Psoas muscle (tissue), 8 donors: Measurements from ENCODE around the gene STK10. TPM values are rescaled to one million over a fixed set of nuclear protein-coding genes. Genes with fewer than 3 reads are reported as not detected.

Experiments
- ATAC-seq, 4 donors: fragments of 200-7000 bp; cut with Tn5 transposase; one replicate each; pipeline ENCODE4 v1.9.1; 2020; ENCODE audit warnings: moderate library complexity in 3 of 4, mild to moderate bottlenecking in 2 of 4
- DNase-seq, 2 donors: peaks; one replicate each; pipeline ENCODE4 v3.0.0-alpha.2; 2020
- H3K27ac ChIP-seq: fragments of 200-600 bp; one replicate; pipeline ENCODE4 v1.8.0; 2022
- H3K27me3 ChIP-seq, 3 donors: fragments of 200-600 bp in 1 of 3; one replicate each; pipeline versions ENCODE4 v1.6.1 to v1.8.0; 2013 to 2022; ENCODE audit warnings: low read length in 2 of 3, mild to moderate bottlenecking in 2 of 3, moderate library complexity in 1 of 3; ENCODE audit not compliant: insufficient read depth in 3 of 3
- H3K36me3 ChIP-seq, 2 donors: fragments of 200-600 bp in 1 of 2; one replicate each; pipeline versions ENCODE4 v1.6.1 to v1.8.0; 2013 to 2022; ENCODE audit warnings: low read depth in 1 of 2, mild to moderate bottlenecking in 1 of 2, moderate library complexity in 1 of 2; ENCODE audit not compliant: insufficient read depth in 1 of 2
- H3K4me1 ChIP-seq: fragments of 200-600 bp; one replicate; pipeline ENCODE4 v1.8.0; 2022
- H3K4me3 ChIP-seq: fragments of 200-600 bp; one replicate; pipeline ENCODE4 v1.8.0; 2022; ENCODE audit warnings: mild to moderate bottlenecking
- H3K9me3 ChIP-seq: fragments of 200-600 bp; one replicate; pipeline ENCODE4 v1.8.0; 2022
- WGBS, 3 donors: extraction: QIAGEN DNeasy Blood & Tissue Kit; methylation state at CpG; one replicate each; pipeline versions ENCODE4 v1.1.6 to v1.1.7; 2013; 5-methylcytosine and 5-hydroxymethylcytosine counted together
- intact Hi-C, 2 donors: fragments of 100-400 bp; cut with DNase I; formaldehyde crosslinking; loops; one replicate each; pipeline versions ENCODE4 v1.11.0 to v1.14.2; 2022
- polyA plus RNA-seq, 3 donors: library from polyadenylated mRNA; stranded (reverse); fragments of 200-250 nt; gene quantifications; one replicate each; pipeline ENCODE4 v1.2.3, GENCODE V29; 2013
- total RNA-seq, 4 donors: library from RNA; stranded (reverse); fragmentation: NEBNext Ultra II Directional in 2 of 4; extraction: Animal tissue kit (Norgen Biotek cat#: 25700) in 2 of 4; gene quantifications; one replicate each; pipeline versions ENCODE4 v1.2.1 to v1.2.4, GENCODE V29; 2021 to 2023
- TF ChIP-seq, protein P1 (sequence below): fragments of 200-600 bp; IDR thresholded peaks from one replicate; pipeline ENCODE4 v1.8.0; 2022; ENCODE audit warnings: antibody characterized with exemption
- donor health status: healthy with polysubstance abuse.
- donor health status: DM: no; HTN: no; CAD: no; lungs with moderate emphysema.
- donor health status: Bipolar disorder and iron deficiency.
- donor health status: healthy.
- donor health status: DM: yes; HTN: yes; CAD: no.
- donor health status: DM: no; HTN: no; CAD: no.
- donor health status: DM: no; HTN: no; CAD: no.
- donor health status: DM: yes; HTN: yes; CAD: no.

The STK10 gene
- total and polyA plus RNA-seq, 7 donors, result 1.9 to 8.6 (median 6.2) TPM

DNA sequence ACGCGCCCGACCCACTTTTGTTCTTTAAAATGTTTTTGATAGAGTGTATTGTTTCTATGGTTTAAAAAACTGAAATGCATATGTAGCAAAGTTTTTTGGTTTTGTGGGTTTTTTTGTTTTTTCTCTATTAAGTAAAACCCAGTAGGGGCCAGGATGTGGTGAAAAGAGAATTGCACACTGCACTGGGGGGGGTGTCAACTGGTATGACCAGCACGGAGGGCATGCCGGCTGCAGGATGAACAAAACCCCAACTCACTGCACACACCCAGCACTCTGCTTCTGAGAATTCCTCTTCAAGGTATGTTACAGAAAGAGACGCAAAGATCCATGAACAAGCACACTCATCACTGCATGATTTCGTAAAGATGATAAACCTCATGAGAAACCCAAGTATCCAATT, 75.0 kb downstream of the STK10 start:
- intact Hi-C loops, result no loop called here
- H3K9me3 ChIP-seq, result no peaks in the 10 kb centered on the region
- WGBS, 3 donors, result 90 to 93% (median 90%) methylated on average over 7 of the region's 7 CpGs

GRCh38 chr5:172111852-172112225, 76.2 kb downstream of the STK10 start:
- no peak for ATAC-seq
- Histone ChIP-seq H3K4me1 (peaks cover 10% of the 10 kb centered on the region), H3K27me3 (no peaks in the 10 kb centered on the region), H3K27ac (no peak overlapping the region), H3K36me3 (peaks cover 0 to 4% of the 10 kb centered on the region in 2 donors), H3K9me3 (no peaks in the 10 kb centered on the region), H3K4me3 (no peak overlapping the region)
- TF ChIP-seq, protein P1, sequence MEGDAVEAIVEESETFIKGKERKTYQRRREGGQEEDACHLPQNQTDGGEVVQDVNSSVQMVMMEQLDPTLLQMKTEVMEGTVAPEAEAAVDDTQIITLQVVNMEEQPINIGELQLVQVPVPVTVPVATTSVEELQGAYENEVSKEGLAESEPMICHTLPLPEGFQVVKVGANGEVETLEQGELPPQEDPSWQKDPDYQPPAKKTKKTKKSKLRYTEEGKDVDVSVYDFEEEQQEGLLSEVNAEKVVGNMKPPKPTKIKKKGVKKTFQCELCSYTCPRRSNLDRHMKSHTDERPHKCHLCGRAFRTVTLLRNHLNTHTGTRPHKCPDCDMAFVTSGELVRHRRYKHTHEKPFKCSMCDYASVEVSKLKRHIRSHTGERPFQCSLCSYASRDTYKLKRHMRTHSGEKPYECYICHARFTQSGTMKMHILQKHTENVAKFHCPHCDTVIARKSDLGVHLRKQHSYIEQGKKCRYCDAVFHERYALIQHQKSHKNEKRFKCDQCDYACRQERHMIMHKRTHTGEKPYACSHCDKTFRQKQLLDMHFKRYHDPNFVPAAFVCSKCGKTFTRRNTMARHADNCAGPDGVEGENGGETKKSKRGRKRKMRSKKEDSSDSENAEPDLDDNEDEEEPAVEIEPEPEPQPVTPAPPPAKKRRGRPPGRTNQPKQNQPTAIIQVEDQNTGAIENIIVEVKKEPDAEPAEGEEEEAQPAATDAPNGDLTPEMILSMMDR, result no peak
- intact Hi-C loops, result no loop called here
- no peak for DNase-seq

More for the DNA sequence above, 75.0 kb downstream of the STK10 start:
- H3K4me1 ChIP-seq, result no peaks in the 10 kb centered on the region
- ATAC-seq (no peak), DNase-seq (no peak)
- no peaks in the 10 kb centered on the region for H3K27me3 ChIP-seq
- peaks cover 0 to 7% of the 10 kb centered on the region in 2 donors for H3K36me3 ChIP-seq
- no peak overlapping the region for H3K27ac ChIP-seq
- TF ChIP-seq, protein P1, result no peak
- H3K4me3 ChIP-seq, result no peak overlapping the region

GRCh38 chr5:172110921-172111851, 76.8 kb downstream of the STK10 start:
- H3K27me3 ChIP-seq, result no peaks in the 10 kb centered on the region
- WGBS, 3 donors, result 49 to 55% (median 52%) methylated on average over 17 of the region's 17 CpGs
- H3K4me3 ChIP-seq, result peak overlapping the region; percentile 25
- no peaks in the 10 kb centered on the region for H3K36me3 ChIP-seq
- peaks cover 14% of the 10 kb centered on the region for H3K4me1 ChIP-seq
- H3K9me3 ChIP-seq, result no peaks in the 10 kb centered on the region
- peak; percentile 45 to 62 for DNase-seq
- H3K27ac ChIP-seq, result peak overlapping the region; percentile 9
- TF ChIP-seq, protein P1, result no peak
- intact Hi-C loops, result no loop called here
- peak in 3 of 4 donors; percentile 29 to 38 (median 37) for ATAC-seq

DNA sequence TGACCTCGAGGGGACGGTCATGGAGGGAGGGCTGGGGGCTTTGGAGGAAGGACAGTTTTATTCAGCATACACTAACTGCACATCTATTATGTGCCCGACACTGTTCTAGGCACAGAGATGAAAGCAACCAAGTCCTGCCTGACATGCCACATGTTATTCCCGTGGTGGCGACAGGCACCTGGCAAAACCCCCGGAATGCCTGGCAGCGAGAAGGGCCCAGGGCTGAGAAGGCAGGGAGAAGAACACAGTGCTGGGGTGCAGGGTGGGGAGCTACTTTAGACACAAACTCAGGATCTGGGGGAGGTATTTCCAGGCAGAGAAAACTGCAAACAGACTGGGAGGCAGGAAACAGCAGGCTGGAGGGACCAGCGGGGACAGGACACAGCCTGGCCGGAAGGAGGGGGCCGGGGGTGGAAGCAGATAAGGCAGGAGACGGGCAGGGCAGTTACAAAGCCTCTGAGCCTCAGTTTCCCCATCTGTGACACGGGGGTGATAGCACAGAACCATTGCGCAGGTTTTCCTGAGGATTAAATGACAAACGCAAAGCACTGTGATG, 77.7 kb downstream of the STK10 start:
- Histone ChIP-seq H3K27ac (no peak overlapping the region), H3K9me3 (no peaks in the 10 kb centered on the region), H3K4me1 (peaks cover 14% of the 10 kb centered on the region), H3K4me3 (no peak overlapping the region), H3K27me3 (no peaks in the 10 kb centered on the region), H3K36me3 (no peaks in the 10 kb centered on the region)
- 61 to 67% (median 62%) methylated on average over 14 of the region's 14 CpGs for WGBS, 3 donors
- intact Hi-C loops, result no loop called here
- TF ChIP-seq, protein P1, result no peak
- DNase-seq (no peak), ATAC-seq (no peak)
